Activated naive CD4-positive, alpha-beta T cell treated with anti-CD3 and anti-CD28 coated beads, Interleukin-2, amount 50 U/mL, for 16 hours (primary cell): Measurements from ENCODE around the gene CLUH.

ENCODE experiments used
- DNase-seq: peaks from one replicate; pipeline ENCODE4 v3.0.0-alpha.2; 2020

Gene CLUH

DNA sequence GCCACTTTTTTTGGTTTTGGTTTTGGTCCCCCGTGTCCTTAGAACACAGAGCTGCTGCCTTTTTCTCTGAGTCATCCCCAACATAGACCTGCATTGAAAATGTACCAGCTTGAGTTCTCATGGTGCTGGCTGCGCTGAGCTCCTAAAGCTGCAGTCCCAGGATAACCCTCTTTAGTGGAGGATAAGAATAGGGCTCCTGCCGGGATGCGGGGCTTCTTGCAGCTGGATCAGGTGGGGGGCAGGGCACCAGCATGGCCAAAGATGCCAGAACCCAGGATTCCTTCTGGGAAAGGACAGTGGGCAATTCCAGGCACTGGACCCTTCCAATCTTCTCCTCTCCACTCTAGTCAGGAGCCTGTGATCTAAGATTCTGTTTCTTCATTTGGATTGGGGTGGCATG, 8.3 kb upstream of the CLUH start:
- no peak for DNase-seq

DNA sequence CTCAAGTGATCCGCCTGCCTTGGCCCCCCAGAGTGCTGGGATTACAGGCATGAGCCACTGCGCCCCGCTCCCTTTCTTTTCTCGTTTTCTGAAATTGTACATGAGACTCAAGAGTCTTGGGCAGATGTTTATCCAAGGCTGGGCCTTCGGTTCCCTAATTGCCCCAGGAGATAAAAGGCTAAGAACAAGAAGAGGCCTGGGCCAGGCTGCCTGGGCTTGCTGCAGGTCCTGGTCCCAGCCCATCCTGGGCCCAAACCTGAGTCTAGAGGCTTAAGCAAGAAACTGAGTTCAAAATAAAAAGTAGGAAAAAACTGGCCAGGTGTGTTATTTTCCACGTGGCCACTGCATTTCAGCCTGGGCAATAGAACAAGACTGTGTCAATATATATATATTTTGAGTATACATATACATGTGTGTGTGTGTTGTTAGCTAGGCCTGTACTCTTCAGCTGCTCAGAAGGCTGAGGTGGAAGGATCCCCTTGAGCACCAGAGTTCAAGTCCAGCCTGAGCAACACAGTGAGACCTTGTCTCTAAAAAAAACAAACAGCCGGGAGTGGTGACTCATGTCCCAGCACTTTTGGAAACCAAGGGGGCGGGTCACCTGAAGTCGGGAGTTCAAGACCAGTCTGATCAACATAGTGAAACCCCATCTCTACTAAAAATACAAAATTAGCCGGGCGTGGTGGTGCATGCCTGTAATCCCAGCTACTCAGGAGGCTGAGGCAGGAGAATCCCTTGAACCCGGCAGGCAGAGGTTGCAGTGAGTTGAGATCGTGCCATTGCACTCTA, 6.8 kb upstream of the CLUH start:
- no peak for DNase-seq

DNA sequence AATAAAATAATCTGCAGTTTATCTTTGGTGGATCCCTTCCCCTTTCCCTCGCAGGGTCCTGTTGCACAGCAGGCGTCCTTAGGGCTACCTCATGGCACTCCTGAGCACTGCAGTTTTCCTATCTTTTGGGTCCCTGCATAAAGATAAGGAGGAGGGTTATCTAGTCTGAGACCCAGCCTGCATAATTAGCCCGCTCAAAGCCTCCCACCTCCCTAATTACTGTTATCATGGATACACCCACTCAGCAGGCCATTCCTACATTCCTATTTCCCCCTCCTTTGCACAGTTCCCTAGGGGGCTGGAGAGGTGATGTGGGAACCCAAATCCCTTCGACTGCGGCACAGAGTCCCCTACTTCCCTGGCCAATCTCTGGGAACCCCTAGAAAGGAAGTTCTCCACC, 5.1 kb upstream of the CLUH start:
- no peak for DNase-seq

- DNase-seq: no peak
These were observed 2.3 kb upstream of the CLUH start for GRCh38 chr17:2713881-2714280.

DNA sequence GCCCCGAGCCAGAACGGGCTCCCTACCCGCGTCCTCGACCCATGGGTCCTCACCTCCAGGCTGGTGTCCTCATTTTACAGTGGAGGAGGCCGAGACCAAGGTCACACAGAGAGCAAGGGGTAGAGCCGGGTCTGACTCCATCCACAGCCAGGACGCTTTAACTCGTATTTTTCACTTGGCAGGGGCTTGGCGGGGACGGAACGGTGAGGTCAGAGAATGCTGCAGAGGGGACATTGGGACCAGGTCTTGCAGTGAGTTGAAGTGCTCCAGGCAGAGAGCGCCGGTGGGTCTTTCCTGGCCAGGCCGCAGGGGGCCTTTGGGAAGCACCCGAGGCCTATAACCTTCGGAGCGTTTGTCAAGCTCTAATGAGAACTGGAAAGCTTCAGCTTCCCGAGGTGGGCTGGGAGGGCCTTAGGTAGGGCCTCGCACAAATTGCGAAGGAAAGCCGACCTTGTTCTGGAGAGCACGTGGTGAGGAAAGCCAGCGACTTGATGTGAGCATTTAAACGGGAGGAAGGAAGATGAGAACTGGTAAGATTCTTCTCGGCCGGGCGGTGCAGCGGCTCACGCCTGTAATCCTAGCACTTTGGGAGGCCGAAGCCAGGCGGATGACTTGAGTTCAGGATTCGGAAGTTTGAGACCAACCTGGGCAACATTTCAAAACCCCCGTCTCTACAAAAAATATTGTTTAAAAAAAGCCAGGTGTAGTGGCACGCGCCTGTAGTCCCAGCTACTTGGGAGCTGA, 908 bp upstream of the CLUH start:
- no peak for DNase-seq

DNA sequence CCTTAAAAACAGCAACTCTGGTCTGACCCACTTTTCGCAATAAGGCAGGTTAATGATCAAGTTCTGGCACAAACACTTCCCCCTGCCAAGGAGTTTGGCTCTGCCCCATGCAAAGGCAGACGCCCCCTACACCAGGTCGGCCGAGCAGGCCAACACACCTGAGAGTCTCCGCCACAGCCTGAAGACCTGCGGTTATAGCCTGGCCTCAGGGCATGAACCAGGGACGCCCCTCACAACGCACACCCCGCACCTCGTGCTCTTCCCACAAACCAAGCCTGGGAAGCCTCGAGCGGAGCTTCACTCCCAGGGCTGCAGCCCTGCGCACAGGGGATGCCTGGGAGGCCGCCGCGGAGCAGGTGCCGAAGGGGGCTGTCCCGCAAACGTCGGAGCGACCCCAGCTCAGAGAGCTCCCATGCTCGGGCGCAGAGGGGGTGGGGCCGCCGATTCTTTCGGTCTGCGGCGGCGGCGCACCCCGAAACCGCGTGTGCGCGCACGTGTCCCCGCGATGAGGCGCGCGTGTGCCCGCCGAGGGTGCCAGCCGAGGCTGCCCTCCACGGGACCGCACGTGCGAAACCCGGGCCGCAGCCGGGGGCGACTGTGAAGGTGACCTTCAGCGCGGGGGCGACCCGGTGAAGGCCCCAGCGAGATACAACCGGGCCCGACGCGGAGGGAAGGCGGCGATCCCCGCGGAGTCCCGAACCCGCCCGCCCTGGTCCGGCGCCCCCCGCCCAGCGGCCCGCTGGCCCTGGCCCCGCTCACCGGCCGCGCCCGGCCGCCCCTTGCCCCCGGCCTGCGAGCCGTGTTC, 559 bp downstream of the CLUH start:
- peak; percentile 61 for DNase-seq

GRCh38 chr17:2710071-2710802, 1.3 kb downstream of the CLUH start:
- DNase-seq: no peak

GRCh38 chr17:2709183-2709661, 2.3 kb downstream of the CLUH start:
- no peak for DNase-seq

GRCh38 chr17:2708585-2709182, 2.9 kb downstream of the CLUH start:
- no peak for DNase-seq

DNA sequence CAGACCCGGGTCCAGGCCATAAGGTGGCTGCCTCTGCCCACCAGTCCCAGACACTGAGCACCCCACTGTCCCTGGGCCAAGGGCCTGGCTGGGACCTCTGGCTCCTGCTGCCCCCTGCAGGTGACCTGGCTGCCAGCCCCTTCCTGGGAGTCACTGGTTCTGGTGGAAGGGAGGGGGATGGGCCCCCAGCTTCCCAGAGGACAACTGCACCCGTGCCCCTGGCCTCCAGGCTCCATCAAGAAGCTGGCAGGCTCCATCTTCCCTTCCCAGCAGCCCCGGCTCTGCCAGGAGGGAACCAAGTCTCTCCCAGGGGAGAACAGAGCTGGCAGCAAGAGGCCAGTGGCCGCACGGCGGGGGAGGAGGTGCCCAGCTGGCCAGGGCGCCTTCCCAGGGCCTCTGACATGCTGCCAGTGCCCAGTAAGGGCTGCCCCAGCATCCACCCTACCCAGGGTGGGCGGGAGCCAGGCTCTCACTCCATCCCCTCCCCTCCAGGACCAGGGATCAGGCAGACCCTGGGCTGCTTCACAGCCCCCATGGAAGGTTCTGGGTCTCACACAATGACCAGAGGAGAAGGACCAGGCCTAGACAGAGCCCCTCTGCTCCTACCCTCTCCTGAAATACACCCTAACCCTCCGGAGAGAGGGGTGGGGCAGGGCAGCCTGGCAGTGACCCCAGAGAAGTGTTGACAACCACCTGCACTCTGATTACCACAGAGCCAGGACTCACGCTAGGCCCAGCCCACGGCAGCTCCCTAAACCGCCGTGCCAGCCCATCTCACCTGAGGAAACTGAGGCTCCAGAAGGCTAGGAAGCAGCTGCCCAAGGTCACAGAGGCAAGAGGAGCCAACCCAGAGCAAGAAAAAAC, 3.6 kb downstream of the CLUH start:
- DNase-seq: peak; percentile 21

DNA sequence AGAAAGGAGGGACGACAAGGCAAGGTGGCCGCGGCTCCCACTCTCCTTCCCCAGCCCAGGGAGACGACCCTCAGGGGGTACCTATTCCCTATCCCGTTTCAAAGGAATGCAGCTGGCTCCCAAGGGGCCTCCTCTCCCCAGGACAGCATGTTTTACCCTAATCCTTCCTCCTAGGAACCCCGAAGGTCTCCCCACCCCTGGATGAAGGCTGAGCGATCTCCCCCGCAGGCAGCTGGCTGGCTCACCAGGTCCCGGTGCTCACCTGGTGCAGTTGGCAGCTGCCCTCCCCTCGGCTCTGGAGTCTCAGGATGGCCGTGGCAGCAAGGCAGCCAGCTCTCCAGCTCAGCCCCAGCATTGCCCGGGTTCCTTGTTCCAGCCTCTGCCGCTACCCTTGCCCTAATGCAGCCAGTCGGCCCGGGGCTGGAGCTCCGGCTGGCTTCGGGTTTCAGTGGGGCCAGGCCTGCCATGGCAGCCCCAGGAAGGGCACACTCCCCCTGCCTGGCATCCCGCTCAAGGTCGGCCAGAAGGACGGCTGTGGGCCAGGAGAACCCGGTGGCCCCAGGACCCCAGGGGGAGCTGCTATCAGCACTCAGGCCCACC, 4.6 kb downstream of the CLUH start:
- peak; percentile 4 for DNase-seq

GRCh38 chr17:2705888-2706795, 5.4 kb downstream of the CLUH start:
- DNase-seq: peak; percentile 5

DNA sequence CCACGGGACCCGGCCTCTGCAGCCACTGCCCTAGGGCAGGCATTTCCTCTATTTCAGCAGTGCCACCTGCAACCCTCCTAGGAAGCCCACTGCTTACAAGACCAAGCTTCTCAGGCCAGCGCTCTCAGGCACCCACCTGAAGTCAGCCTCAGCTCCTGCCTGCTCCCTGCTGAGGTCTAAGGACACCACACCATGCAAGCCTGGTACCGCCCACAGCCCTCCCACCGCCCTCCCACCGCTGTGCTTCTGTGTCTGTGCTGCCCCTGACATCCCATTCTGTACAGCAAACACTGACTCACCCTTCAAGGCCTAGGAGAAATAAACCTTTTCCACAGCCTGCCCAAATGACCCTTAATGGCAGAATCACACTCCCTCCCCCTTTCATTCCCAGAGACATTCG, 6.3 kb downstream of the CLUH start:
- peak; percentile 5 for DNase-seq

DNA sequence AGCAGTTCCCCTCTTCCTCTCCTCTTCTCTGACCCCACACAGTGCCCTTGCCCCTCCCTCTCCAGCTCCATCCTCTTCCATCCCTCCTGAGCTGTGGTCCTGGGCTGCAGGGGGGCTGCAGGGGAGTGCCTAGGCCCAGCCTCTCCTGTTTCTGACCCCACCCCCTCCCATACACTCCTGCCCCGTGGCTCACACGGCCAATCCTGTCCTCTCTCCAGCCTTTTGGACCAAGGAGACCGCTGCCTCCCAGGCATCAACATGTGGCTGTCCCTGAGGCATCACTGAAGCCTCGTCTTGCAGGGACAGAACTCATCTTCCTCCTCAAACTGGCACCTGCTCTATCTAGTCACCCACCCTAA, 6.7 kb downstream of the CLUH start:
- no peak for DNase-seq

- peak; percentile 10 for DNase-seq
These were observed 7.3 kb downstream of the CLUH start for GRCh38 chr17:2704031-2704889.

DNA sequence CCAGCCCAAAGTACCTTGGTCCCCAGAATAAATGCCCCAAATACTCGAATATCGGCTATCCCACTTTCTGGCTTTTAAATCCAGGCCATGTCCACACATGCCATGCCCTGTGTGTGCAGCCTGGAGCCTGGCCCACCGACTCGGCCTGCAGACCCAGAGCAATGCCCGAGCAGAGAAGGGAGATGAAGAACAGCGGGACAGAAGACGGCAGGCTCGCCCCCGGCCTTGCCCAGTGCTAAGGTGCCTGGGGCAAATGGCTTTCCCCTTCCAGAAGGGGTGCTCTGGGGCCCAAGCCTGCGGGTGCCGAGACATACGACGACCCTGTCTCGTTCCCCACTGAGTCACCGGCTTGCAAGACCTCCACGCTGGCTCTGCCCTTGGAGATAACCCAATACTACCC, 8.0 kb downstream of the CLUH start:
- peak; percentile 8 for DNase-seq

- peak; percentile 9 for DNase-seq
These were observed 8.4 kb downstream of the CLUH start for GRCh38 chr17:2703181-2703580.

GRCh38 chr17:2701996-2702741, 9.4 kb downstream of the CLUH start:
- peak; percentile 4 for DNase-seq
